Measurements from ENCODE around the gene CHST12. TPM values are rescaled to one million over a fixed set of nuclear protein-coding genes. Genes with fewer than 3 reads are reported as not detected.
"Not testable (repeated sequence)": the region's sequence is repeated elsewhere in the genome, so short reads cannot be mapped to it uniquely, and the experiment has no call there.

Gene CHST12
- total RNA-seq, 2 donors from 2014 or later = 5.1 to 10.6 TPM

DNA sequence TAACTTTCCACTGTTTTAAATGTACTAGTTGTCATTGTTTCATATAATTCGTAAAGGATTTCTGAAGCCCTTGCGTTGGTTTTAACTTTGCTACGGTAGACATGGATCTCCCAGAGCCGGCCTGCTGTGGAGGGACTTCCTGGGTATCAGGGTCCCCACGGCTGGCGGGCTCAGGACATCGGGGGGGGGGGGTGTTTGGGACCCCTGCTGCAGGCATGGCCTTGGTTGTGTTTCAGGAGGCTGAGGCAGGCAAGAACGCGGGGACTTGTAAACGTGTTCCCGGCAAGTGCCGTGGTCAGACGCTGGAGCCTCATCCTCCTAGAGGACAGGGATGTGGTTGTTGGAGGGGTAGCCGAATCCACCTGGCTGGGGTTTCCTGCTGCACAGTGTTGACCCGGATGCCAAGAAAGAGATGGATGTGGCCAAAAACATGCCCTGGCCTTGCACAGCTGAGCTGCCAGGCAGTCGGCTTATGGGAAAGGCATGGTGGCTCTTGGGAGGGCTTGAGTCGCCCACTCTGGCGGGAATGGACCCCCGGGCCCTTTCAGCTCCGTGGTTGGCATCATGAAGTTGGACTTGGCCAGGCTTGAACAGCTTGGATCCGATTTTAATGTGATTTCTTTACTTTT, 21.4 kb upstream of the CHST12 start:
- H3K9me3 Mint-ChIP-seq = no peaks in the 10 kb centered on the region
- no peak for ATAC-seq (replicated peaks in 1 of 2)
- peaks cover 11 to 24% of the 10 kb centered on the region in 2 donors for H3K36me3 Mint-ChIP-seq (ENCODE audit: insufficient read depth in 2 of 2)
- H3K4me1 Mint-ChIP-seq (ENCODE audit: low read depth) = no peaks in the 10 kb centered on the region
- DNase-seq = no peak
- H3K4me3 Mint-ChIP-seq = no peak overlapping the region
- H3K27me3 Mint-ChIP-seq (ENCODE audit: low read depth) = no peaks in the 10 kb centered on the region
- H3K27ac Mint-ChIP-seq = no peak overlapping the region

DNA sequence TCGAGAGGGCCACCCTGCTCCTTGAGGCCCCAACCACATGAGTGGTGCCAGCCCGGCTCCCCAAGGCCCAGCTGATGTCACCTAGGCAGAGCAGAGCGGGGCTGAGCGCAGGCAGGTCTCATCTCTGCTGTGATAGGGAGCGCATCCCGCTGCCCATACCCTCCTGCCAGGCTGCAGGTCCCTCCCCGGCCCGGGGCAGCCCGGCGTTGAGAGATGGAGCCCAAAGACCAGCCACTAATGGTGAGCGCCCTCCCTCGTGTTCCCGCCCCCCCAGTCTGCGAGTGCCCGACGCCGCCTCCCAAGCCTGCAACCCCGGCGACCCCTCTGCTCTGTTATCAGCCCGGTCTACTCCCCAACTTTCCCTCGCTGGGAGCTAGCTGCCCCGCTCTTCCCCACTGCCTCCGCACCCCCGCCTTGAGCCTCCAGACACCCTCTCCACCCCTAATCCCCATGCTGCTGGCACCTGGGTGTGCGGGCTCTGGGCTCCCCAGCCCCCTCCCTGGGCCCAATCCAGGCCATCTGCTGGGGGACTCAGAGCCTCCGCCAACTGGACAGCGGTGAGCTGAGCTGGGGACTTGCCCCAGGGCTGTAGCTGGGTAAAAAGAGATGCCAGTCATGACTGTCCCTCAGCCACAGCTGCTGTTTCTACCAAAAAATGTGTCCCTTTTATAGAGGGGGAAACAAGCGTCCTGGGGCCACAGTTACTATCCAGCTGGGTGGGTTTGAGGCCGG, 19.7 kb upstream of the CHST12 start:
- no peaks in the 10 kb centered on the region for H3K27me3 Mint-ChIP-seq (ENCODE audit: low read depth)
- ATAC-seq (replicated peaks in 1 of 2) = peak in 1 of 2 donors; percentile 18
- H3K4me3 Mint-ChIP-seq = no peak overlapping the region
- peaks cover 4 to 17% of the 10 kb centered on the region in 2 donors for H3K36me3 Mint-ChIP-seq (ENCODE audit: insufficient read depth in 2 of 2)
- no peaks in the 10 kb centered on the region for H3K9me3 Mint-ChIP-seq
- no peak for DNase-seq
- H3K4me1 Mint-ChIP-seq (ENCODE audit: low read depth) = no peaks in the 10 kb centered on the region
- H3K27ac Mint-ChIP-seq = no peak overlapping the region

DNA sequence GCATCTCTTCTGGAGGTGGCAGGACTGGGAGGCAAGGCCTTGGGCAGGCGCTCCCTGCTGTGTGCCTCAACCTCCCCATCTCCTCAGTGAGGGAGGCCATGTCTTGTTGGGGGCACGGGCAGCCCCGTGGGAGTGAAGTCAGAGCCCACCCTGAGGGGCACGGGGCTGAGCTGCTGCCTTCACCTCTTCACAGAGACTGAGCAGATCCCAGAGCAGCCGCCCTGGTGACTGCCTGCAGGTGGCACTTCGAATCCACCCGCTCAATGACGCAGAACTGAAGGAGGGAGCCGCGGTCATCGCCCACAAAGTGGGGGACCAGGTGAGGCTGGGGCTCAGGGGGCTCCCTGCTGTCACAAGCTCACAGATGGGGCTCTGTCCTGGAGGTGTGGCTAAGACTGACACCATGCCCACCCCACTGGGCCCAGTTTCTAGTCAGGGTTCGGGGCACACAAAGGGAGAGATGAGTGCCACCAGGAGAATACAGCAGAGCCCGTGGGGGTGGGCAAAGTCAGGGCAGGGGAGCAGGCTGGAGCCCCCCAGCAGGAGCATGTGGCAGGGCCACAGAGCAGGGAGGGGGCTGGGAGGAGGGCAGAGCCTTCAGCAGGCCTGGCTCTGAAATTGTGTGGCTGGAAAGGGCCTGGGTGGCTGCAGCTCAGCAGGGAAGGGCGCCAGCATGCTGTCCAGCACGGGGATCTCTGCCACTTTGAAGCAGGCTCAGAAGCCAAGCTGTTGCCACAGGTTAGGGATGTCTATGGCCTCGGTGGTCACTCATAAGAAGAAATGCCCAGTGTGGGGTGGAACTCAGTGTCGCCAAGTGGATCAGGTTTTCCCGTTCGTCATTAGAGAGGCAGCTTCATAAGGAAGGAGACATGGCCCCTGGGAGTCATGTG, 18.8 kb upstream of the CHST12 start:
- no peaks in the 10 kb centered on the region for H3K4me1 Mint-ChIP-seq (ENCODE audit: low read depth)
- no peak overlapping the region for H3K27ac Mint-ChIP-seq
- peaks cover 0 to 17% of the 10 kb centered on the region in 2 donors for H3K36me3 Mint-ChIP-seq (ENCODE audit: insufficient read depth in 2 of 2)
- H3K27me3 Mint-ChIP-seq (ENCODE audit: low read depth) = no peaks in the 10 kb centered on the region
- ATAC-seq (replicated peaks in 1 of 2) (no peak), DNase-seq (no peak)
- H3K4me3 Mint-ChIP-seq = no peak overlapping the region
- no peaks in the 10 kb centered on the region for H3K9me3 Mint-ChIP-seq

DNA sequence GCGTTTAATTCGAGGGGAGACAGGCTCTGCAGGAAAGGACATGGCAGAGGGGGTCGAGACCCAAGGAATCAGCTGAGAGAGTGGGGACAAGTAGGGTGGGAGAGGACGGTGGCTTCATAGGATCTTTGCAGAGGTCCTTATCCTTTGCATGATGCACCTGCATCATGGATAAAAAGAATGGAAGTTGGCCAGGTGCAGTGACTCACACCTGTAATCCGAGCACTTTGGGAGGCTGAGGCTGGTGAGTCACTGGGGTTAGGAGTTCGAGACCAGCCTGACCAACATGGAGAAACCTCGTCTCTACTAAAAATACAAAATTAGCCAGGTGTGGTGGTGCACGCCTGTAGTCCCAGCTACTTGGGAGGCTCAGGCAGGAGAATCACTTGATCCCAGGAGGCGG, 17.3 kb upstream of the CHST12 start:
- H3K36me3 Mint-ChIP-seq (ENCODE audit: insufficient read depth in 2 of 2); DNase-seq; H3K9me3 Mint-ChIP-seq; H3K27me3 Mint-ChIP-seq (ENCODE audit: low read depth); H3K27ac Mint-ChIP-seq; H3K4me1 Mint-ChIP-seq (ENCODE audit: low read depth); H3K4me3 Mint-ChIP-seq; ATAC-seq (replicated peaks in 1 of 2): not testable (repeated sequence)

DNA sequence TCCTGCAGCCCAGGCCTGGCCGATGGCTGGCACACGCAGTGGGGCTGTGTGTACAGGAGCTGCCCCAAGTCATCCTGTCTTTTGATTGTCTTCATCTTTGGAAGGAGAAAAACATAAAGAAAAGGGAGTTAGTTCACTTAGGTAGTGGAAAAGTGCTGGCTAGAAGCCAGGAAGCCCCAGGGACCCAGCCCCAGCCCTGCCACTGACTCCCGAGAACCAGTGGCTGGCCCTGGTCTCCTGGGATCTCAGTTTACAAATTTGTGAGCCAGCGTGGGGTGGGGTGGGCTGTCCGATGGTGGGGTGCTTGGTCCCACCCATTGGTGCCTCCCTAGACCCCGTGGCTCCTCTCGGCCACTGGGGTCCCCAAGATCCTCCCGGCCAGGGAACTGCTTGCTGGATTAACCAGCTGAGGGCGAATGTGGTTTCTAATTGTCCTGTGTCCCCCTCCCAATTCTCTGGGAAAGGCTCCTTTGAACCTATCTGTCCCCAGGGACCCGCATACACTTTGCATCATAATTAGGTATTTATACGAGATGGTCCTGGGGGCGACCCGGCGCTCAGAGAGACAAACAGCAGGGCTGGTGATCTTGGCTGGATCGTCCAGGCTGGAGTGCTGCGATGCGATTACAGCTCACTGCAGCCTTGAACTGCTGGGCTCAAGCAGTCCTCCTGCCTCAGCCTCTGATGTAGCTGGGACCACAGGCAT, 16.3 kb upstream of the CHST12 start:
- Mint-ChIP-seq H3K9me3 (no peaks in the 10 kb centered on the region), H3K27ac (no peak overlapping the region), H3K27me3 (ENCODE audit: low read depth) (no peaks in the 10 kb centered on the region), H3K4me1 (ENCODE audit: low read depth) (no peaks in the 10 kb centered on the region), H3K4me3 (no peak overlapping the region), H3K36me3 (ENCODE audit: insufficient read depth in 2 of 2) (peaks cover 0 to 3% of the 10 kb centered on the region in 2 donors)
- DNase-seq (no peak), ATAC-seq (replicated peaks in 1 of 2) (no peak)

DNA sequence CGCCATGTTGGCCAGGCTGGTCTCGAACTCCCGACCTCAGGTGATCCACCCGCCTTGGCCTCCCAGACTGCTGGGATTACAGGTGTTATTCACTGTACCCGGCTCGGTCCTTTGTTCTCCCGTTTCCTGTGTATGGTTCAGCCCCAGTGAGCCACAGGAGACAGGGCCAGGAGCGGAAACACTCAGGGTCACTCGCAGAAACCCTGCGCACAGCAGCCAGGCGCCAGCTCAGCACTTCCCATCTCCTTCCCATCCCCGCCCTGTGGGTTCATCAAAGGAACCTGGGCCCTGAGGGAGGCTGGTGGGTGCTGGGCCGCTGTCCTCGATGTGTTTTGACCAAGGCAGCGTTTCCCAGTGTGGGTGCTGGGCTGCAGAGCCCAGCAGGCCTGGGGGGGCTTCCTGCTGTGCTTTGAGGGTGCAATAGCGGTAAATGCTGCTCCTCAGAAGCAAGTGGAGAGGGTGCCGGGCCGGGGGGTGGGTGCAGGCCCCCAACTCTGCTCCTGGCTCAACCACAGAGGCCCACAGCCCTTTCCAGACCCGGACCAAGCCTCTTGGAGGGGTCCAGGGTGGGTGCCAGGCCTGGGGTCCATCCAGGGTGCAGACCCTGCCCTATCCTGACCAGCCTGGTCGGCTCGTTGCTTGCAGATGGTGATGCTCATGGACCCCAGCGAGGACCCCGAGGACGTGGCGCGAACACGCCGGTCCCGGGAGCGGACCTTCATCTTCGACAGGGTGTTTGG, 15.3 kb upstream of the CHST12 start:
- Mint-ChIP-seq H3K4me3 (no peak overlapping the region), H3K27ac (no peak overlapping the region), H3K4me1 (ENCODE audit: low read depth) (no peaks in the 10 kb centered on the region), H3K27me3 (ENCODE audit: low read depth) (no peaks in the 10 kb centered on the region), H3K36me3 (ENCODE audit: insufficient read depth in 2 of 2) (peaks cover 0 to 3% of the 10 kb centered on the region in 2 donors), H3K9me3 (no peaks in the 10 kb centered on the region)
- peak in 1 of 2 donors; percentile 7 for ATAC-seq (replicated peaks in 1 of 2)
- no peak for DNase-seq

DNA sequence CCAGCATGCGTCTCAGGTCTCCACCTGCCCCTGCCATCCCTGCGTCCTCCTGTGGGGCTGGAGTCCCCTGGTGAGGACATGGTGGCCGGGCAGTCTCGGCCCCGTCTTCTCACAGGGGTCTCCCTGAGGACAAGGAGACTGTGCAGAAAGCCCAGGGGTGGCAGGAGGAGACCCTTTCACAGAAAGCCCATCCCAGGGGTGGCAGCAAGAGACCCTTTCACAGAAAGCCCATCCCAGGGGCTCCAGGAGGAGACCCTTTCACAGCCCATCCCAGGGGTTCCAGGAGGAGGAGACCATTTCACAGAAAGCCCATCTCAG, 14.8 kb upstream of the CHST12 start:
- no peaks in the 10 kb centered on the region for H3K27me3 Mint-ChIP-seq (ENCODE audit: low read depth)
- H3K4me1 Mint-ChIP-seq (ENCODE audit: low read depth) = no peaks in the 10 kb centered on the region
- H3K36me3 Mint-ChIP-seq (ENCODE audit: insufficient read depth in 2 of 2) = peaks cover 0 to 3% of the 10 kb centered on the region in 2 donors
- H3K4me3 Mint-ChIP-seq = no peak overlapping the region
- H3K9me3 Mint-ChIP-seq = no peaks in the 10 kb centered on the region
- H3K27ac Mint-ChIP-seq = no peak overlapping the region
- DNase-seq (no peak), ATAC-seq (replicated peaks in 1 of 2) (no peak)

DNA sequence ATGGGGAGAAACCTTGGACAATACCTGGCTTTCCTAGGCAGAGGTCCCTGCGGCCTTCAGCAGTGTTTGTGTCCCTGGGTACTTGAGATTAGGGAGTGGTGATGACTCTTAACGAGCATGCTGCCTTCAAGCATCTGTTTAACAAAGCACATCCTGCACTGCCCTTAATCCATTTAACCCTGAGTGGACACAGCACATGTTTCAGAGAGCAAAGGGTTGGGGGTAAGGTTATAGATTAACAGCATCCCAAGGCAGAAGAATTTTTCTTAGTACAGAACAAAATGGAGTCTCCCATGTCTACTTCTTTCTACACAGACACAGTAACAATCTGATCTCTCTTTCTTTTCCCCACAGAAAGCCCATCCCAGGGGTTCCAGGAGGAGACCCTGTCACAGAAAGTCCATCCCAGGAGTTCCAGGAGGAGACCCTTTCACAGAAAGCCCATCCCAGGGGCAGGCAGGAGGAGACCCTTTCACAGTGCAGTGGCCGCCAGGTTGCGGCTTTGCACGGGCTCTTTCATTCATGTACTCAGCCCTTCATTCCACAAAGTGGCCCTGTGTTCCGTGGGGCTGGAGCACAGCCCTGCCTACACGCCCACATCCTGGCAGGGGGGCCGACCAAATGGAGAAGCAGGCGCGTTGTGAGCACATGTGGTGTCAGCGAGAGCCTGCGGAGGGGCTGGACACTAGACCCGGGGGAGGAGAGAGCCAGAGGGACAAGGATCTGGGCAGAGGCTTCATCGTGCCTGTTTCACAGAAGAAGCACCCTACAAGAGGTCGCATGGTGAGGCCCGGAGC, 13.2 kb upstream of the CHST12 start:
- H3K27me3 Mint-ChIP-seq (ENCODE audit: low read depth); H3K27ac Mint-ChIP-seq; ATAC-seq (replicated peaks in 1 of 2); H3K9me3 Mint-ChIP-seq; H3K4me1 Mint-ChIP-seq (ENCODE audit: low read depth); H3K36me3 Mint-ChIP-seq (ENCODE audit: insufficient read depth in 2 of 2); H3K4me3 Mint-ChIP-seq; DNase-seq: not testable (repeated sequence)

DNA sequence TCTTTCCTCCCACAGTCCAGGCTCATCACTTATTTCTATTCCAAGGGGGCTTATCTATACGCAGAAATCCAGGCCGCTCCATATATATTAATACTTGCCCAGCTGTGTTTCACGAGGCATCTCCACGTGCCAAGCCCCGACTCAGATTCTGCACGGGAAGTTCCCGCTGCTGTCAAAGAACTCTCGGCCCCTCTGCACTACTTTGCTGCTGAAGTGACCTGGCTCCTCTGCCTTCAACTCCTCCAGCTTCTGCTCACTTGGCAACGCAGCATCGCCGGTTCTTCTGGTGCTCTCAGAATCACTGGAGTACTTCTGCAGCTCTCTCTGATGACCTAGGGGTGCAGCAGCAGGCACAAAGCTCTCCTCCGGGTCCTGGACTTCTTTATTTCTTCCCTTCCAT, 9.7 kb upstream of the CHST12 start:
- no peaks in the 10 kb centered on the region for H3K4me1 Mint-ChIP-seq (ENCODE audit: low read depth)

DNA sequence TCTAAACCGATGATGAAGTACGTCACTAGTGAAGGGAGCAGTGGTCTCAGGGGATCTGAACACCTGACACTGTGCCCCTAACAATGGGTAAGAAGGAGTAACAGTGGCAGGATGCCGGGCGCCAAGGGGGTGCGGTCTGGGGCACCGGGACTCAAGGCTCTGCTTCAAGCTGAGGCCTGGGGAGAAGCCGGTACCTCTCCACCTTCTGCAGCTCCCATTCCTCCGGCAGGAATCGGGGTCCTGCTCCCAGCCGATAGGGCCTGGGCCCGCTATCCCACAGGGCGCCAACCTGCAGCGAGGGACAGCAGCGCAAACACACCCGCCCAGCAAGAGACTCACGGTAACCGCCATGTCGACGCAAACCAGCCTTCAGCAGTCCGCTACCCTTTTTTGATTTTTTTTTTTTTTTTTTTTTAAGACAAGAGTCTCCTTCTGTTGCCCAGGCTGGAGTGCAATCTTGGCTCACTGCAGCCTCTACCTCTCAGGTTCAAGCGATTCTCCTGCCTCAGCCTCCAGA, 8.8 kb upstream of the CHST12 start:
- H3K36me3 Mint-ChIP-seq (ENCODE audit: insufficient read depth in 2 of 2) = no peaks in the 10 kb centered on the region
- no peaks in the 10 kb centered on the region for H3K27me3 Mint-ChIP-seq (ENCODE audit: low read depth)
- no peaks in the 10 kb centered on the region for H3K9me3 Mint-ChIP-seq
- no peak overlapping the region for H3K27ac Mint-ChIP-seq
- DNase-seq (no peak), ATAC-seq (replicated peaks in 1 of 2) (no peak)
- H3K4me1 Mint-ChIP-seq (ENCODE audit: low read depth) = peaks cover 3% of the 10 kb centered on the region
- H3K4me3 Mint-ChIP-seq = no peak overlapping the region

More for the DNA sequence above, 9.7 kb upstream of the CHST12 start:
- H3K9me3 Mint-ChIP-seq = no peaks in the 10 kb centered on the region
- H3K36me3 Mint-ChIP-seq (ENCODE audit: insufficient read depth in 2 of 2) = no peaks in the 10 kb centered on the region
- DNase-seq = no peak
- no peak for ATAC-seq (replicated peaks in 1 of 2)
- H3K4me3 Mint-ChIP-seq = no peak overlapping the region
- no peak overlapping the region for H3K27ac Mint-ChIP-seq
- no peaks in the 10 kb centered on the region for H3K27me3 Mint-ChIP-seq (ENCODE audit: low read depth)

DNA sequence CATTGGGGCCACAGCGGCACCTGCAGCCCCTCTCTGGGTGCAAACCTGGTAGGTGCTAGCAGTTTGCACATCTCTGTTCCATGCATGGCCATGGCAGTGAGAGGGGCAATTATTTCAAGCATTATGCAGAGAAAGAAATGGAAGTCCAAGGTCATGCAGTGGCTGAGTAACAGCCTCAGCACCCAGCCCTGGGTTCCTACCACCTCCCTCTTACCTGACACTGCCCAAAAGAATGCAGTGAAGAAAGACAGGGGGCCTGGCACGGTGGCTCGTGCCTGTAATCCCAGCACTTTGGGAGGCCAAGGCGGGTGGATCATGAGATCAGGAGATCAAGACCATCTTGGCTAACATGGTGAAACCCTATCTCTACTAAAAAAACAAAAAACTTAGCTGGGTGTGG, 4.9 kb upstream of the CHST12 start:
- H3K27me3 Mint-ChIP-seq (ENCODE audit: low read depth) = no peaks in the 10 kb centered on the region
- H3K36me3 Mint-ChIP-seq (ENCODE audit: insufficient read depth in 2 of 2) = no peaks in the 10 kb centered on the region
- H3K4me1 Mint-ChIP-seq (ENCODE audit: low read depth) = peaks cover 16% of the 10 kb centered on the region
- no peak for ATAC-seq (replicated peaks in 1 of 2)
- no peak for DNase-seq
- H3K4me3 Mint-ChIP-seq = no peak overlapping the region
- no peaks in the 10 kb centered on the region for H3K9me3 Mint-ChIP-seq
- no peak overlapping the region for H3K27ac Mint-ChIP-seq

Measured in activated T-cell treated with anti-CD3 and anti-CD28 coated beads, Interleukin-2, amount 50 U/mL, for 72 hours (primary cell).